ENCODE measurements around the gene USP49.

Gene USP49

GRCh38 chr6:41759905-41760579 lies 135.1 kb downstream of the USP49 start:
- H3K9ac ChIP-seq (ENCODE audit: low read depth, low read length, poor library complexity) = no peak overlapping the region
- H2BK15ac ChIP-seq (ENCODE audit: low read length) = no peak overlapping the region
- H3K27me3 ChIP-seq (ENCODE audit: control insufficient read depth in 3 of 3, insufficient read depth in 3 of 3, low read depth in 1 of 3, low read length in 3 of 3) = peaks cover 0 to 35% (median 0%) of the 10 kb centered on the region in 3 experiments
- H2AFZ ChIP-seq (ENCODE audit: low read length) = no peak overlapping the region
- no peak overlapping the region for H3K4ac ChIP-seq (ENCODE audit: low read length)
- no peak overlapping the region for H2AK5ac ChIP-seq (ENCODE audit: low read depth, low read length)
- no peak overlapping the region for H2BK12ac ChIP-seq (ENCODE audit: low read length)
- H2BK5ac ChIP-seq (ENCODE audit: low read length) = no peak overlapping the region
- no peak overlapping the region for H3K14ac ChIP-seq (ENCODE audit: low read length)
- H3K36me3 ChIP-seq (replicated peaks in 1 of 2; ENCODE audit: control insufficient read depth in 2 of 2, insufficient read depth in 2 of 2, low read length in 2 of 2) = no peaks in the 10 kb centered on the region
- H3K23ac ChIP-seq (ENCODE audit: low read depth, low read length, poor library complexity) = no peak overlapping the region
- H4K91ac ChIP-seq (ENCODE audit: low read depth, low read length, poor library complexity) = no peak overlapping the region
- H3K18ac ChIP-seq (ENCODE audit: low read length) = peak overlapping the region; percentile 5
- no peak for DNase-seq (ENCODE audit: low spot score)
- H3K4me1 ChIP-seq (ENCODE audit: control insufficient read depth in 2 of 2, insufficient read depth in 1 of 2, low read depth in 1 of 2, low read length in 2 of 2) = no peaks in the 10 kb centered on the region
- no peak overlapping the region for H3K27ac ChIP-seq (replicated peaks; ENCODE audit: low read length)
- H3K4me3 ChIP-seq (ENCODE audit: low read length in 2 of 2) = no peak overlapping the region
- H3K9me3 ChIP-seq (replicated peaks in 1 of 2; ENCODE audit: control insufficient read depth in 2 of 2, insufficient read depth in 1 of 2, low read depth in 1 of 2, low read length in 2 of 2) = no peaks in the 10 kb centered on the region
- H3K79me1 ChIP-seq (ENCODE audit: low read depth, low read length) = no peaks in the 10 kb centered on the region
- no CpG with 5 or more reads among the region's 2 CpGs for WGBS, 2 donors (ENCODE audit: extremely low coverage in 2 of 2, insufficient read length in 2 of 2, insufficient replicate concordance in 1 of 2)
- H3K4me2 ChIP-seq (ENCODE audit: insufficient read depth, low read length, poor library complexity, severe bottlenecking) = no peak overlapping the region
- no peak overlapping the region for H2BK120ac ChIP-seq (ENCODE audit: low read depth, low read length)
- no peak overlapping the region for H4K8ac ChIP-seq (ENCODE audit: low read depth, low read length)

DNA sequence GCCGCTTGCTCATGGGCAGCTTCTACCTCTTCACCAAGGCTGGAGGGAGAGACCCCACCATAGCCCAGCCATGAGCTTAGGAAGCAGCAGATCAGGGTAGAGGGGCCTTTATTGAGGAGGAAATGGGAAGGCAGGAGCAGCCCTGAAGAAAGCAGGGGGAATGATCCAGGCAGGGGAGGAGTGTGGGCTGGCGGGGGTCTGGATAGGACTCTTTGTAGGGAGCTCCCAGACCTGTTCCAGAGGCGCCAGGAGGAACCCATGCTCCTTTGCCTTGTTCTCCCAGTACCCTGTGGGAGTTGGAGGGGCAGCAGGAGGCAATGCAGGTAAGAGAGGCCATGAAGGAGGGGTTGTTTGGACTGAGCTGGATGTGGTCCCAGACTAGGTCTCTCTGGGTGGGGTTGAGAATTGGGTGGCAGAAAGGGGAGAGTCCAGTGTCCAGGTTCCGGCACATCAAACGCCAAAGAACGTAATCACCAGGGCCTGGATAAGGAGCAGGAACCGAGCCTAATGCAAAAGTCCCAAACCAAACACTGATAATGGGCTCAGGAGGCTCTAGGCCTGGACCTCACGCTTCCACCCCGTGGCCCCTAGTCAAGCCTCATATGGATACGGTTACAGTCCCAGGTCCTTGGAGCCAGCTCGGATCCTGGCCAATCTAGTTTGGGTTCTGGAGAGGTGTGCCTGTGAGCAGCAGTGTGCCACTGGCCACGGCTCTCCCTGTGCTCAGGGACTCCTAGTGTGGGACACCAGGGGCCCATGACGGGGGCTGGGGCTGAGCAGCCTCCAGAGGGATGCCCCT lies 135.9 kb downstream of the USP49 start:
- Histone ChIP-seq H3K27ac (replicated peaks; ENCODE audit: low read length) (no peak overlapping the region), H4K91ac (ENCODE audit: low read depth, low read length, poor library complexity) (no peak overlapping the region), H3K23ac (ENCODE audit: low read depth, low read length, poor library complexity) (no peak overlapping the region), H2AFZ (ENCODE audit: low read length) (no peak overlapping the region), H2AK5ac (ENCODE audit: low read depth, low read length) (peak overlapping the region; percentile 85), H3K4ac (ENCODE audit: low read length) (no peak overlapping the region), H3K79me1 (ENCODE audit: low read depth, low read length) (no peaks in the 10 kb centered on the region), H2BK15ac (ENCODE audit: low read length) (no peak overlapping the region), H3K4me2 (ENCODE audit: insufficient read depth, low read length, poor library complexity, severe bottlenecking) (no peak overlapping the region), H3K9me3 (replicated peaks in 1 of 2; ENCODE audit: control insufficient read depth in 2 of 2, insufficient read depth in 1 of 2, low read depth in 1 of 2, low read length in 2 of 2) (no peaks in the 10 kb centered on the region), H3K36me3 (replicated peaks in 1 of 2; ENCODE audit: control insufficient read depth in 2 of 2, insufficient read depth in 2 of 2, low read length in 2 of 2) (no peaks in the 10 kb centered on the region), H3K14ac (ENCODE audit: low read length) (no peak overlapping the region), H4K8ac (ENCODE audit: low read depth, low read length) (no peak overlapping the region), H3K27me3 (ENCODE audit: control insufficient read depth in 3 of 3, insufficient read depth in 3 of 3, low read depth in 1 of 3, low read length in 3 of 3) (peaks cover 0 to 35% (median 0%) of the 10 kb centered on the region in 3 experiments), H3K18ac (ENCODE audit: low read length) (no peak overlapping the region), H2BK12ac (ENCODE audit: low read length) (no peak overlapping the region), H2BK5ac (ENCODE audit: low read length) (no peak overlapping the region), H3K4me1 (ENCODE audit: control insufficient read depth in 2 of 2, insufficient read depth in 1 of 2, low read depth in 1 of 2, low read length in 2 of 2) (no peaks in the 10 kb centered on the region), H3K4me3 (ENCODE audit: low read length in 2 of 2) (no peak overlapping the region), H2BK120ac (ENCODE audit: low read depth, low read length) (no peak overlapping the region), H3K9ac (ENCODE audit: low read depth, low read length, poor library complexity) (no peak overlapping the region)
- WGBS, 2 donors (ENCODE audit: extremely low coverage in 2 of 2, insufficient read length in 2 of 2, insufficient replicate concordance in 1 of 2) = no CpG with 5 or more reads among the region's 13 CpGs
- no peak for DNase-seq (ENCODE audit: low spot score)

- no CpG with 5 or more reads among the region's 6 CpGs for WGBS, 2 donors (ENCODE audit: extremely low coverage in 2 of 2, insufficient read length in 2 of 2, insufficient replicate concordance in 1 of 2)
- Histone ChIP-seq H2BK5ac (ENCODE audit: low read length) (no peak overlapping the region), H2AFZ (ENCODE audit: low read length) (no peak overlapping the region), H3K4ac (ENCODE audit: low read length) (no peak overlapping the region), H3K4me2 (ENCODE audit: insufficient read depth, low read length, poor library complexity, severe bottlenecking) (no peak overlapping the region), H2BK12ac (ENCODE audit: low read length) (no peak overlapping the region), H3K27ac (replicated peaks; ENCODE audit: low read length) (no peak overlapping the region), H3K4me1 (ENCODE audit: control insufficient read depth in 2 of 2, insufficient read depth in 1 of 2, low read depth in 1 of 2, low read length in 2 of 2) (no peaks in the 10 kb centered on the region), H2AK5ac (ENCODE audit: low read depth, low read length) (peak overlapping the region; percentile 85), H3K79me1 (ENCODE audit: low read depth, low read length) (no peaks in the 10 kb centered on the region), H3K36me3 (replicated peaks in 1 of 2; ENCODE audit: control insufficient read depth in 2 of 2, insufficient read depth in 2 of 2, low read length in 2 of 2) (no peaks in the 10 kb centered on the region), H2BK15ac (ENCODE audit: low read length) (no peak overlapping the region), H4K91ac (ENCODE audit: low read depth, low read length, poor library complexity) (no peak overlapping the region), H4K8ac (ENCODE audit: low read depth, low read length) (no peak overlapping the region), H3K9ac (ENCODE audit: low read depth, low read length, poor library complexity) (no peak overlapping the region), H3K18ac (ENCODE audit: low read length) (no peak overlapping the region), H2BK120ac (ENCODE audit: low read depth, low read length) (no peak overlapping the region), H3K23ac (ENCODE audit: low read depth, low read length, poor library complexity) (no peak overlapping the region), H3K9me3 (replicated peaks in 1 of 2; ENCODE audit: control insufficient read depth in 2 of 2, insufficient read depth in 1 of 2, low read depth in 1 of 2, low read length in 2 of 2) (no peaks in the 10 kb centered on the region), H3K4me3 (ENCODE audit: low read length in 2 of 2) (no peak overlapping the region), H3K14ac (ENCODE audit: low read length) (no peak overlapping the region), H3K27me3 (ENCODE audit: control insufficient read depth in 3 of 3, insufficient read depth in 3 of 3, low read depth in 1 of 3, low read length in 3 of 3) (peaks cover 0 to 40% (median 0%) of the 10 kb centered on the region in 3 experiments)
- DNase-seq (ENCODE audit: low spot score) = no peak
Observed at GRCh38 chr6:41758641-41759035, 136.5 kb downstream of the USP49 start.

GRCh38 chr6:41757931-41758640 lies 137.1 kb downstream of the USP49 start:
- Histone ChIP-seq H3K36me3 (replicated peaks in 1 of 2; ENCODE audit: control insufficient read depth in 2 of 2, insufficient read depth in 2 of 2, low read length in 2 of 2) (no peaks in the 10 kb centered on the region), H3K4me1 (ENCODE audit: control insufficient read depth in 2 of 2, insufficient read depth in 1 of 2, low read depth in 1 of 2, low read length in 2 of 2) (no peaks in the 10 kb centered on the region), H3K4me3 (ENCODE audit: low read length in 2 of 2) (no peak overlapping the region), H2BK12ac (ENCODE audit: low read length) (no peak overlapping the region), H3K79me1 (ENCODE audit: low read depth, low read length) (no peaks in the 10 kb centered on the region), H3K27me3 (ENCODE audit: control insufficient read depth in 3 of 3, insufficient read depth in 3 of 3, low read depth in 1 of 3, low read length in 3 of 3) (peaks cover 0 to 41% (median 0%) of the 10 kb centered on the region in 3 experiments), H3K9me3 (replicated peaks in 1 of 2; ENCODE audit: control insufficient read depth in 2 of 2, insufficient read depth in 1 of 2, low read depth in 1 of 2, low read length in 2 of 2) (no peaks in the 10 kb centered on the region), H2BK15ac (ENCODE audit: low read length) (no peak overlapping the region), H3K27ac (replicated peaks; ENCODE audit: low read length) (no peak overlapping the region), H3K23ac (ENCODE audit: low read depth, low read length, poor library complexity) (no peak overlapping the region), H2BK120ac (ENCODE audit: low read depth, low read length) (no peak overlapping the region), H2AK5ac (ENCODE audit: low read depth, low read length) (no peak overlapping the region), H3K4me2 (ENCODE audit: insufficient read depth, low read length, poor library complexity, severe bottlenecking) (no peak overlapping the region), H2BK5ac (ENCODE audit: low read length) (no peak overlapping the region), H3K4ac (ENCODE audit: low read length) (no peak overlapping the region), H3K18ac (ENCODE audit: low read length) (no peak overlapping the region), H3K9ac (ENCODE audit: low read depth, low read length, poor library complexity) (no peak overlapping the region), H2AFZ (ENCODE audit: low read length) (no peak overlapping the region), H4K8ac (ENCODE audit: low read depth, low read length) (no peak overlapping the region), H4K91ac (ENCODE audit: low read depth, low read length, poor library complexity) (no peak overlapping the region), H3K14ac (ENCODE audit: low read length) (no peak overlapping the region)
- no peak for DNase-seq (ENCODE audit: low spot score)
- WGBS, 2 donors (ENCODE audit: extremely low coverage in 2 of 2, insufficient read length in 2 of 2, insufficient replicate concordance in 1 of 2) = no CpG with 5 or more reads among the region's 8 CpGs

Measured in neuronal stem cell (in vitro differentiated cells).